OCI-LY7 (cell line): ENCODE data around the gene ACIN1. TPM values are rescaled to one million over a fixed set of nuclear protein-coding genes. Genes with fewer than 3 reads are reported as not detected.

Experiments
- BruUV-seq: library from RNA; stranded (reverse); fragments of 400-500 nt; replicated peaks from 2 replicates; lab custom pipeline; 2021; lab: Mats Ljungman, UMichigan
- CTCF ChIA-PET: fragments of 300-600 bp; sonication (Branson Sonifier 250); formaldehyde crosslinking; loops from one replicate; lab custom pipeline; 2022; ENCODE audit warnings: antibody characterized with exemption; ENCODE audit not compliant: unreplicated experiment; lab: Charles Lee
- POLR2A ChIA-PET: fragments of 300-600 bp; sonication (Branson Sonifier 250); formaldehyde crosslinking; loops from one replicate; lab custom pipeline; 2022; ENCODE audit warnings: antibody characterized with exemption; lab: Charles Lee
- DNase-seq: peaks from one replicate; pipeline ENCODE4 v3.0.0-alpha.2; 2015; ENCODE audit warnings: low spot score
- H2AFZ ChIP-seq: fragments of 200-600 bp; sonication (generic), shearing (Covaris generic); 2 replicates; pipeline ENCODE4 v1.6.1; 2014; ENCODE audit warnings: mild to moderate bottlenecking, antibody characterized with exemption, low read length, moderate library complexity
- H3K27ac ChIP-seq: fragments of 200-600 bp; sonication (generic); 2 replicates; pipeline ENCODE4 v1.5.1; 2014; ENCODE audit warnings: mixed run types, low read depth, mild to moderate bottlenecking, moderate library complexity, low read length, inconsistent platforms; ENCODE audit not compliant: poor library complexity, severe bottlenecking
- H3K36me3 ChIP-seq: fragments of 200-600 bp; sonication (generic); 2 replicates; pipeline ENCODE4 v1.6.1; 2014; ENCODE audit warnings: mild to moderate bottlenecking, antibody characterized with exemption, low read length, moderate library complexity, mixed read lengths; ENCODE audit not compliant: insufficient read depth
- H3K4me1 ChIP-seq: fragments of 200-600 bp; sonication (generic); 2 replicates; pipeline ENCODE4 v1.5.1; 2014; ENCODE audit warnings: mild to moderate bottlenecking, low read length; ENCODE audit not compliant: insufficient read depth, poor library complexity, severe bottlenecking
- H3K4me2 ChIP-seq: fragments of 200-600 bp; sonication (generic); 2 replicates; pipeline ENCODE4 v1.6.1; 2014; ENCODE audit warnings: mild to moderate bottlenecking, low read length
- H3K4me3 ChIP-seq: fragments of 200-600 bp; sonication (generic); 2 replicates; pipeline ENCODE4 v1.5.1; 2014; ENCODE audit warnings: mild to moderate bottlenecking, low read depth, low read length; ENCODE audit not compliant: poor library complexity, severe bottlenecking
- H3K79me2 ChIP-seq: fragments of 200-600 bp; sonication (generic); 2 replicates; pipeline ENCODE4 v1.6.1; 2016; ENCODE audit warnings: low read depth, mild to moderate bottlenecking, low read length, moderate library complexity, mixed read lengths; ENCODE audit not compliant: insufficient read depth
- H3K9me2 ChIP-seq: fragments of 200-600 bp; sonication (generic); 2 replicates; pipeline ENCODE4 v1.6.1; 2016; ENCODE audit warnings: mild to moderate bottlenecking, low read length, mixed read lengths; ENCODE audit not compliant: insufficient read depth
- H3K9me3 ChIP-seq: fragments of 200-600 bp; sonication (generic); 2 replicates; pipeline ENCODE4 v1.6.1; 2014; ENCODE audit warnings: mild to moderate bottlenecking, mixed run types, low read length, mixed read lengths
- H4K20me1 ChIP-seq: fragments of 200-600 bp; sonication (generic); 2 replicates; pipeline ENCODE4 v1.6.1; 2014; ENCODE audit warnings: mild to moderate bottlenecking, antibody characterized with exemption, low read length, moderate library complexity, mixed read lengths; ENCODE audit not compliant: insufficient read depth
- CTCF ChIP-seq: fragments of 200-600 bp; sonication (generic); conservative IDR thresholded peaks from 2 replicates; pipeline ENCODE4 v1.5.1; 2014; ENCODE audit warnings: mild to moderate bottlenecking, antibody characterized with exemption, low read length, moderate library complexity, mixed read lengths
- EZH2phosphoT487 ChIP-seq: fragments of 200-600 bp; sonication (generic); IDR thresholded peaks from 2 replicates; pipeline ENCODE4 v1.6.1; 2018; ENCODE audit warnings: low read depth, borderline replicate concordance, mild to moderate bottlenecking, mixed run types, antibody characterized with exemption, low read length, moderate library complexity, mixed read lengths
- intact Hi-C: fragments of 100-400 bp; cut with micrococcal nuclease; formaldehyde crosslinking; loops from one replicate; pipeline ENCODE4 v1.10.0; 2022; ENCODE audit not compliant: unreplicated experiment
- total RNA-seq, 2 experiments: library from RNA; depleted of rRNA in 1 of 2; stranded (reverse); fragments of >200 nt in 1 of 2; shearing (Covaris generic) in 1 of 2; gene quantifications; 2 replicates each; pipeline ENCODE4 v1.2.3, GENCODE V29; 2014 to 2022

ACIN1 gene
- total RNA-seq, 2 experiments from 2014 or later = 107 to 206 TPM

- Histone ChIP-seq H3K4me1 (peaks cover 5% of the 10 kb centered on the region), H3K79me2 (no peaks in the 10 kb centered on the region), H4K20me1 (no peaks in the 10 kb centered on the region), H3K9me2 (no peaks in the 10 kb centered on the region), H2AFZ (no peak overlapping the region), H3K36me3 (no peaks in the 10 kb centered on the region), H3K9me3 (no peaks in the 10 kb centered on the region), H3K27ac (no peak overlapping the region), H3K4me3 (no peak overlapping the region), H3K4me2 (no peak overlapping the region)
- TF ChIP-seq CTCF = no peak
- no peak for TF ChIP-seq EZH2phosphoT487
- POLR2A ChIA-PET = interaction anchor here (0.6 kb wide), 2 partner anchors 10 to 41 kb away, joined by 3 read pairs; no protein-coding TSS in a partner anchor
- BruUV-seq = no TSS peak
- CTCF ChIA-PET = no interaction called here
- DNase-seq = no peak
- intact Hi-C loops = loop anchor here (10.0 kb wide), 1 partner anchor 477 kb away; no protein-coding TSS in a partner anchor
Observed at GRCh38 chr14:23051141-23052057, 43.5 kb downstream of the ACIN1 start.

- ChIA-PET CTCF (interaction anchor here (1.1 kb wide), 1 partner anchor 63 kb away, joined by 3 read pairs; no protein-coding TSS in a partner anchor), POLR2A (interaction anchor here (0.8 to 1.8 kb wide), 2 partner anchors 42 to 47 kb away, joined by 3 to 4 read pairs; no protein-coding TSS in a partner anchor)
- no TSS peak for BruUV-seq
- DNase-seq = no peak
- Histone ChIP-seq H3K36me3 (no peaks in the 10 kb centered on the region), H4K20me1 (no peaks in the 10 kb centered on the region), H3K4me1 (no peaks in the 10 kb centered on the region), H3K27ac (no peak overlapping the region), H3K4me2 (no peak overlapping the region), H3K9me2 (no peaks in the 10 kb centered on the region), H3K9me3 (no peaks in the 10 kb centered on the region), H3K79me2 (no peaks in the 10 kb centered on the region), H2AFZ (no peak overlapping the region), H3K4me3 (no peak overlapping the region)
- TF ChIP-seq CTCF = no peak
- no peak for TF ChIP-seq EZH2phosphoT487
- intact Hi-C loops = no loop called here
Observed at GRCh38 chr14:23049011-23049410, 45.9 kb downstream of the ACIN1 start.
